ENCODE data around the gene C11orf16. TPM values are rescaled to one million over a fixed set of nuclear protein-coding genes. Genes with fewer than 3 reads are reported as not detected.

The C11orf16 gene
- total RNA-seq, 1 donor from 2014 or later, result not detected

DNA sequence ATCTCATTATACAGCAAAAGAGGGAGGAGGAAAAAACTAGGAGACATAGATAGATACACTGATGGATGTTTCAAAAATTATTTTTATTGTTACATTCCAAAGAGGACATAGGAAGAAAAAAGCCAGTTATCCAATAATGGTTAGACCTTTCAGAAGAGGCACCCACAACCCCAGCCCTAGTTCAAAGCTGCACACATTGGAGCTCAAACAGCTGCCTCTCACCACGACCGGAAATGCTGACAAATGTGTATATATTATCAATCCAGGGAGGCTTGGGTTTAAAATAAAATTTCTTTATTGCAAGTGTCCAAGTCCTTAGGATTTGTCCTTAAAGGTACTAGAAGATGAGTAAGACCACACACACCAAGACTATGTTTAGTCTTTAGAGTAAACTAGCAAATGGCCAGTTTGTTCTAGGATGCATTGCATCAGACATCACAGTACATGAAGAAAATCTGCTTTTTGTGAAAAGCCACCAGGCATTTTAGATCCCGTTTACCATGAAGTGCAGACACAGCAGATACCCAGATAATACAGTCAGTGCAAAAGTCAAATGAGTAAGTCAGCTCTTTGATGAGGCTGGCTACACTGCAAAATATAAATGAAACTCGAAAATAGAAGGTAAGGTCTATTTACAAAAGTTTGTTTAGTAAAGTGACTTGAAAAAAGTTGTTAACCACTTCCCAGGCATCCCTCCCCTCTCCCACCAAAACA, 14.6 kb upstream of the C11orf16 start:
- Mint-ChIP-seq H3K4me1 (ENCODE audit: low read depth, unreplicated experiment) (no peaks in the 10 kb centered on the region), H3K9me3 (ENCODE audit: unreplicated experiment) (no peaks in the 10 kb centered on the region), H3K27me3 (ENCODE audit: unreplicated experiment) (peaks cover 2% of the 10 kb centered on the region), H3K36me3 (ENCODE audit: unreplicated experiment) (no peaks in the 10 kb centered on the region), H3K4me3 (ENCODE audit: unreplicated experiment) (no peak overlapping the region), H3K27ac (ENCODE audit: unreplicated experiment) (no peak overlapping the region)
- TF ChIP-seq, protein P1, sequence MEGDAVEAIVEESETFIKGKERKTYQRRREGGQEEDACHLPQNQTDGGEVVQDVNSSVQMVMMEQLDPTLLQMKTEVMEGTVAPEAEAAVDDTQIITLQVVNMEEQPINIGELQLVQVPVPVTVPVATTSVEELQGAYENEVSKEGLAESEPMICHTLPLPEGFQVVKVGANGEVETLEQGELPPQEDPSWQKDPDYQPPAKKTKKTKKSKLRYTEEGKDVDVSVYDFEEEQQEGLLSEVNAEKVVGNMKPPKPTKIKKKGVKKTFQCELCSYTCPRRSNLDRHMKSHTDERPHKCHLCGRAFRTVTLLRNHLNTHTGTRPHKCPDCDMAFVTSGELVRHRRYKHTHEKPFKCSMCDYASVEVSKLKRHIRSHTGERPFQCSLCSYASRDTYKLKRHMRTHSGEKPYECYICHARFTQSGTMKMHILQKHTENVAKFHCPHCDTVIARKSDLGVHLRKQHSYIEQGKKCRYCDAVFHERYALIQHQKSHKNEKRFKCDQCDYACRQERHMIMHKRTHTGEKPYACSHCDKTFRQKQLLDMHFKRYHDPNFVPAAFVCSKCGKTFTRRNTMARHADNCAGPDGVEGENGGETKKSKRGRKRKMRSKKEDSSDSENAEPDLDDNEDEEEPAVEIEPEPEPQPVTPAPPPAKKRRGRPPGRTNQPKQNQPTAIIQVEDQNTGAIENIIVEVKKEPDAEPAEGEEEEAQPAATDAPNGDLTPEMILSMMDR (IDR thresholded peaks at IDR 0.05; ENCODE audit: partially characterized antibody, unreplicated experiment), result no peak
- no peak for DNase-seq

DNA sequence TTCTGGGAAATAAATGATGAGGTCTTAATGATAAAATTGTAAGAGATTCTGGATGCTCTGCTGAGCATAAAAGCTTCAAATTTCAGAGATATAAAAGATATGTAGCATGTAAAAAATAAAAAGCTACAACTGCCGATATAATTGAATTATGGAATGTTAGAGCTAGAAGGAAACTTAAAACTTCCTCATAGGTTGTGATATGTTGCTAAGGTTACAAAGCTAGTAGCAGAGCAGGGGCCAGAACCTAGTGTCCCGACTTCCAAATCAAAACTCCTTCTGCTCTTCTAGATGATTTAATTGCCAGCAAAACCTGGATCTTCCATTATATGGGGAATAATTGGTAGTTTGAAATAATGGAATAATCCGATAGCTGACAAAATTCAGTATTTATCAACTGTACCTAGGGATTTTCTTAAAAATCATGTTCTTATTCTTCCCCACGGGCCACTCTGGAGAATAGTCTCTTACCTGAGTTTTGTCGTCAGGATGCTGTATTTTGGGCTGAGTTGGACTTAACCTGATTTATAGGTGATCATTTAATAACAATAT, 9.8 kb upstream of the C11orf16 start, which contains the start of gene ASCL3:
ASCL3 (minus strand) TSS at position 499 of the 549 bp plus-strand sequence. CDS start 4,855 bp downstream, outside the sequence.
- H3K36me3 Mint-ChIP-seq (ENCODE audit: unreplicated experiment), result no peaks in the 10 kb centered on the region
- no peak within 1 kb of the TSS for H3K4me3 Mint-ChIP-seq (ENCODE audit: unreplicated experiment)
- TF ChIP-seq, protein P1 (IDR thresholded peaks at IDR 0.05; ENCODE audit: partially characterized antibody, unreplicated experiment), result no peak

DNA sequence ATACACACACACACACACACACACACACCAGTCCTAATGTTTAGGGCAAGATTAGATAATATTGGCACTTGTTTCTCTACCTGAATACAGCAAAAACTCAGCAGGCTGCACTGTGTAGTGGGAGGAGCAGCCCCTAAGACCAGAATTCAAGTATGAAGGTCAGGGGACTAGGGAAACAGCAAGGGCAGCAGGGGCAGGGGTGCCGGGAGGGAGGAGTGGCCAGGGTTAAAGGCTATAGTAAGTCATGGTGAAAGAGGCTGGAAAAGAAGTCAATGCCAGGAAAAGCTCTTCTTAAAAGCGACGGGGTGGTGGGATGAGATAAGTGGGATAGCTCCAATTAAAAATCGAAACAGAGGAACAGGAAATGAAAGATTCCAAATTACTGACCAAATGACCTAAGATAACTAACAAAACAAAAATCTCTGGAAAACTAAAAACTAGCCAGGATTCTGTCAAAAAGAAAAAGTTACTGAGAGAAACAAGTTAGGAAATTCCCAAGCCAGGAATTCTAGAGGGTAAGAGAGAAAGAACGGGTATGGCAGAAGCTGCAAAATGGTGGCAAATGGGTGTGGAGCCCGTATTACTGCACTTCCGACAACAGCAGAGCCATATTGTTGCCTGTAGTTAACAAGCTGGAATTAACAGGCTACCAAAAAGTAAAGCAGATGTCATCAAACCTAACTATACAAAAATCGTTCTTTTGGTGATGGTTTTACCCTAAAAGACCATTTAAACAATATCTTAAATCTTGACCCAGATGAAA, 8.8 kb upstream of the C11orf16 start:
- H3K4me3 Mint-ChIP-seq (ENCODE audit: unreplicated experiment), result no peak overlapping the region
- no peaks in the 10 kb centered on the region for H3K36me3 Mint-ChIP-seq (ENCODE audit: unreplicated experiment)
- H3K27ac Mint-ChIP-seq (ENCODE audit: unreplicated experiment), result no peak overlapping the region
- peaks cover 2% of the 10 kb centered on the region for H3K27me3 Mint-ChIP-seq (ENCODE audit: unreplicated experiment)
- peaks cover 1% of the 10 kb centered on the region for H3K9me3 Mint-ChIP-seq (ENCODE audit: unreplicated experiment)
- TF ChIP-seq, protein P1 (IDR thresholded peaks at IDR 0.05; ENCODE audit: partially characterized antibody, unreplicated experiment), result no peak
- DNase-seq, result no peak
- H3K4me1 Mint-ChIP-seq (ENCODE audit: low read depth, unreplicated experiment), result no peaks in the 10 kb centered on the region

More for the DNA sequence above, 9.8 kb upstream of the C11orf16 start, which contains the start of gene ASCL3:
- Mint-ChIP-seq H3K4me1 (ENCODE audit: low read depth, unreplicated experiment) (no peaks in the 10 kb centered on the region), H3K9me3 (ENCODE audit: unreplicated experiment) (peaks cover 1% of the 10 kb centered on the region), H3K27ac (ENCODE audit: unreplicated experiment) (no peak within 1 kb of the TSS), H3K27me3 (ENCODE audit: unreplicated experiment) (peaks cover 2% of the 10 kb centered on the region)
- no peak for DNase-seq

- no peak for DNase-seq
- Mint-ChIP-seq H3K9me3 (ENCODE audit: unreplicated experiment) (peaks cover 1% of the 10 kb centered on the region), H3K27ac (ENCODE audit: unreplicated experiment) (no peak overlapping the region), H3K4me1 (ENCODE audit: low read depth, unreplicated experiment) (no peaks in the 10 kb centered on the region), H3K36me3 (ENCODE audit: unreplicated experiment) (no peaks in the 10 kb centered on the region), H3K4me3 (ENCODE audit: unreplicated experiment) (no peak overlapping the region), H3K27me3 (ENCODE audit: unreplicated experiment) (peaks cover 2% of the 10 kb centered on the region)
- TF ChIP-seq, protein P1 (IDR thresholded peaks at IDR 0.05; ENCODE audit: partially characterized antibody, unreplicated experiment), result no peak
Observed at GRCh38 chr11:8937659-8938058, 4.9 kb upstream of the C11orf16 start.
